Measurements from ENCODE around the gene ADGRG1. TPM values are rescaled to one million over a fixed set of nuclear protein-coding genes. Genes with fewer than 3 reads are reported as not detected.

The ADGRG1 gene
- total and polyA plus RNA-seq, 2 donors (not counting 1 experiment from before 2014, with no cell fraction given), result 1.6 to 1.8 TPM

- Histone ChIP-seq H3K27ac (ENCODE audit: insufficient read depth, low read length) (no peak overlapping the region), H3K36me3 (ENCODE audit: control insufficient read depth, insufficient read depth, low read length) (no peaks in the 10 kb centered on the region), H3K9ac (ENCODE audit: insufficient read depth, low read length) (no peak overlapping the region), H2AFZ (ENCODE audit: low read length) (no peak overlapping the region), H3K4me3 (replicated peaks in 1 of 4; ENCODE audit: control extremely low read depth in 1 of 4, insufficient read depth in 1 of 4, low read depth in 3 of 4, low read length in 4 of 4) (no peak overlapping the region), H3K9me3 (ENCODE audit: control insufficient read depth, insufficient read depth, low read depth, low read length) (no peaks in the 10 kb centered on the region), H3K79me2 (ENCODE audit: control insufficient read depth, insufficient read depth, low read length) (no peaks in the 10 kb centered on the region), H3K4me2 (ENCODE audit: extremely low read depth, insufficient read depth, low read length) (no peak overlapping the region), H3K4me1 (ENCODE audit: control insufficient read depth, extremely low read depth, insufficient read depth, low read length) (peaks cover 3% of the 10 kb centered on the region), H3K27me3 (ENCODE audit: control insufficient read depth, insufficient read depth, low read length) (no peaks in the 10 kb centered on the region), H4K20me1 (ENCODE audit: control insufficient read depth, extremely low read depth, insufficient read depth, low read length) (no peaks in the 10 kb centered on the region)
- DNase-seq (ENCODE audit: low read depth in 2 of 2), result no peak
- TF ChIP-seq CTCF (conservative IDR thresholded peaks at IDR 0.05 in 1 of 2, IDR thresholded peaks at IDR 0.05 in 1 of 2; ENCODE audit: low read depth in 1 of 2, low read length in 2 of 2) (no peak), EZH2 (IDR thresholded peaks at IDR 0.05; ENCODE audit: low read length, missing control alignments) (no peak)
Observed at GRCh38 chr16:57615813-57616212, 12.6 kb upstream of the ADGRG1 start.

- H2AFZ ChIP-seq (ENCODE audit: low read length), result no peak overlapping the region
- H3K27me3 ChIP-seq (ENCODE audit: control insufficient read depth, insufficient read depth, low read length), result no peaks in the 10 kb centered on the region
Observed at GRCh38 chr16:57616241-57616640, 12.2 kb upstream of the ADGRG1 start.

GRCh38 chr16:57616876-57617275, 11.6 kb upstream of the ADGRG1 start:
- H3K36me3 ChIP-seq (ENCODE audit: control insufficient read depth, insufficient read depth, low read length), result no peaks in the 10 kb centered on the region
- H3K27me3 ChIP-seq (ENCODE audit: control insufficient read depth, insufficient read depth, low read length), result no peaks in the 10 kb centered on the region
- no peak overlapping the region for H3K9ac ChIP-seq (ENCODE audit: insufficient read depth, low read length)
- H3K79me2 ChIP-seq (ENCODE audit: control insufficient read depth, insufficient read depth, low read length), result no peaks in the 10 kb centered on the region
- H3K9me3 ChIP-seq (ENCODE audit: control insufficient read depth, insufficient read depth, low read depth, low read length), result no peaks in the 10 kb centered on the region
- H3K4me2 ChIP-seq (ENCODE audit: extremely low read depth, insufficient read depth, low read length), result no peak overlapping the region
- no peak for DNase-seq (ENCODE audit: low read depth in 2 of 2)
- H3K4me1 ChIP-seq (ENCODE audit: control insufficient read depth, extremely low read depth, insufficient read depth, low read length), result no peaks in the 10 kb centered on the region
- H2AFZ ChIP-seq (ENCODE audit: low read length), result no peak overlapping the region
- no peak overlapping the region for H3K4me3 ChIP-seq (replicated peaks in 1 of 4; ENCODE audit: control extremely low read depth in 1 of 4, insufficient read depth in 1 of 4, low read depth in 3 of 4, low read length in 4 of 4)
- no peak overlapping the region for H3K27ac ChIP-seq (ENCODE audit: insufficient read depth, low read length)
- H4K20me1 ChIP-seq (ENCODE audit: control insufficient read depth, extremely low read depth, insufficient read depth, low read length), result no peaks in the 10 kb centered on the region
- TF ChIP-seq EZH2 (IDR thresholded peaks at IDR 0.05; ENCODE audit: low read length, missing control alignments), result no peak
- TF ChIP-seq CTCF (conservative IDR thresholded peaks at IDR 0.05 in 1 of 2, IDR thresholded peaks at IDR 0.05 in 1 of 2; ENCODE audit: low read depth in 1 of 2, low read length in 2 of 2), result no peak

More at GRCh38 chr16:57616241-57616640, 12.2 kb upstream of the ADGRG1 start:
- Histone ChIP-seq H3K36me3 (ENCODE audit: control insufficient read depth, insufficient read depth, low read length) (no peaks in the 10 kb centered on the region), H4K20me1 (ENCODE audit: control insufficient read depth, extremely low read depth, insufficient read depth, low read length) (no peaks in the 10 kb centered on the region), H3K9ac (ENCODE audit: insufficient read depth, low read length) (no peak overlapping the region), H3K4me3 (replicated peaks in 1 of 4; ENCODE audit: control extremely low read depth in 1 of 4, insufficient read depth in 1 of 4, low read depth in 3 of 4, low read length in 4 of 4) (no peak overlapping the region), H3K79me2 (ENCODE audit: control insufficient read depth, insufficient read depth, low read length) (no peaks in the 10 kb centered on the region), H3K9me3 (ENCODE audit: control insufficient read depth, insufficient read depth, low read depth, low read length) (no peaks in the 10 kb centered on the region), H3K4me2 (ENCODE audit: extremely low read depth, insufficient read depth, low read length) (no peak overlapping the region), H3K4me1 (ENCODE audit: control insufficient read depth, extremely low read depth, insufficient read depth, low read length) (peaks cover 3% of the 10 kb centered on the region), H3K27ac (ENCODE audit: insufficient read depth, low read length) (no peak overlapping the region)
- no peak for DNase-seq (ENCODE audit: low read depth in 2 of 2)
- TF ChIP-seq EZH2 (IDR thresholded peaks at IDR 0.05; ENCODE audit: low read length, missing control alignments), result no peak
- no peak for TF ChIP-seq CTCF (conservative IDR thresholded peaks at IDR 0.05 in 1 of 2, IDR thresholded peaks at IDR 0.05 in 1 of 2; ENCODE audit: low read depth in 1 of 2, low read length in 2 of 2)
